Upper lobe of right lung (tissue), 1 donor: ENCODE measurements around the gene ZNF823. TPM values are rescaled to one million over a fixed set of nuclear protein-coding genes. Genes with fewer than 3 reads are reported as not detected.

ENCODE experiments used
- ATAC-seq: fragments of 200-7000 bp; cut with Tn5 transposase; one replicate; pipeline ENCODE4 v1.9.1; 2020; ENCODE audit warnings: mild to moderate bottlenecking, moderate library complexity
- DNase-seq: peaks from one replicate; pipeline ENCODE4 v3.0.0-alpha.2; 2020
- H3K27ac ChIP-seq: fragments of 200-600 bp; one replicate; pipeline ENCODE4 v1.8.0; 2022
- H3K27me3 ChIP-seq: fragments of 200-600 bp; one replicate; pipeline ENCODE4 v1.8.0; 2022; ENCODE audit warnings: mild to moderate bottlenecking
- H3K36me3 ChIP-seq: fragments of 200-600 bp; one replicate; pipeline ENCODE4 v1.8.0; 2022
- H3K4me1 ChIP-seq: fragments of 200-600 bp; one replicate; pipeline ENCODE4 v1.8.0; 2022
- H3K4me3 ChIP-seq: fragments of 200-600 bp; one replicate; pipeline ENCODE4 v1.8.0; 2022; ENCODE audit warnings: mild to moderate bottlenecking
- H3K9me3 ChIP-seq: fragments of 200-600 bp; one replicate; pipeline ENCODE4 v1.8.0; 2022
- CTCF ChIP-seq: fragments of 200-600 bp; IDR thresholded peaks from one replicate; pipeline ENCODE4 v1.8.0; 2022; ENCODE audit warnings: antibody characterized with exemption
- intact Hi-C: fragments of 100-400 bp; cut with DNase I; formaldehyde crosslinking; loops from one replicate; pipeline ENCODE4 v1.11.0; 2022
- total RNA-seq: library from RNA; stranded (reverse); fragmentation: NEBNext Ultra II Directional; extraction: Animal tissue kit (Norgen Biotek cat#: 25700); gene quantifications from one replicate; pipeline ENCODE4 v1.2.1, GENCODE V29; 2021
- donor health status: DM: no; HTN: yes; CAD: no; lungs with severe emphysema.

Gene ZNF823
- total RNA-seq, 1 donor from 2014 or later = 5.6 TPM

GRCh38 chr19:11766597-11767591 lies 28.1 kb upstream of the ZNF823 start, which contains the start of gene ZNF441:
ZNF441 (plus strand) TSS chr19:11767000; CDS start chr19:11767194, 194 bp downstream.
- ATAC-seq (peak; percentile 99), DNase-seq (peak; percentile 99)
- Histone ChIP-seq H3K9me3 (no peaks in the 10 kb centered on the region), H3K36me3 (no peaks in the 10 kb centered on the region), H3K4me3 (peak within 1 kb of the TSS; percentile 77), H3K27me3 (no peaks in the 10 kb centered on the region), H3K4me1 (peaks cover 14% of the 10 kb centered on the region), H3K27ac (peak within 1 kb of the TSS; percentile 95)
- intact Hi-C loops = no loop called here
- no peak for TF ChIP-seq CTCF

GRCh38 chr19:11763611-11764010 lies 24.9 kb upstream of the ZNF823 start:
- no peak for ATAC-seq

GRCh38 chr19:11763117-11763516 lies 24.4 kb upstream of the ZNF823 start:
- no peaks in the 10 kb centered on the region for H3K27me3 ChIP-seq
- ATAC-seq (no peak), DNase-seq (no peak)
- no peak overlapping the region for H3K4me3 ChIP-seq
- no peaks in the 10 kb centered on the region for H3K9me3 ChIP-seq
- intact Hi-C loops = no loop called here
- H3K36me3 ChIP-seq = no peaks in the 10 kb centered on the region
- peaks cover 8% of the 10 kb centered on the region for H3K4me1 ChIP-seq
- no peak for TF ChIP-seq CTCF
- H3K27ac ChIP-seq = no peak overlapping the region

More at GRCh38 chr19:11763611-11764010, 24.9 kb upstream of the ZNF823 start:
- intact Hi-C loops = no loop called here
- no peak for TF ChIP-seq CTCF
- Histone ChIP-seq H3K27me3 (no peaks in the 10 kb centered on the region), H3K36me3 (no peaks in the 10 kb centered on the region), H3K27ac (no peak overlapping the region), H3K9me3 (no peaks in the 10 kb centered on the region), H3K4me3 (no peak overlapping the region), H3K4me1 (peaks cover 13% of the 10 kb centered on the region)
- DNase-seq = no peak

- H3K4me3 ChIP-seq = no peak overlapping the region
- H3K27ac ChIP-seq = no peak overlapping the region
- ATAC-seq = no peak
- DNase-seq = no peak
- intact Hi-C loops = no loop called here
- H3K9me3 ChIP-seq = no peaks in the 10 kb centered on the region
- H3K36me3 ChIP-seq = no peaks in the 10 kb centered on the region
- H3K27me3 ChIP-seq = no peaks in the 10 kb centered on the region
- no peak for TF ChIP-seq CTCF
- H3K4me1 ChIP-seq = no peaks in the 10 kb centered on the region
Observed at GRCh38 chr19:11759805-11760204, 21.1 kb upstream of the ZNF823 start.

- no peak overlapping the region for H3K4me3 ChIP-seq
- intact Hi-C loops = no loop called here
Observed at GRCh38 chr19:11756965-11757364, 18.2 kb upstream of the ZNF823 start.

More at GRCh38 chr19:11756965-11757364, 18.2 kb upstream of the ZNF823 start:
- no peak for TF ChIP-seq CTCF
- no peaks in the 10 kb centered on the region for H3K4me1 ChIP-seq
- DNase-seq = no peak
- H3K9me3 ChIP-seq = no peaks in the 10 kb centered on the region
- H3K27ac ChIP-seq = no peak overlapping the region
- no peaks in the 10 kb centered on the region for H3K27me3 ChIP-seq
- H3K36me3 ChIP-seq = no peaks in the 10 kb centered on the region
- no peak for ATAC-seq
